ENCODE measurements around the gene PACRG.
"Not testable (repeated sequence)": the region's sequence is repeated elsewhere in the genome, so short reads cannot be mapped to it uniquely, and the experiment has no call there.

Gene PACRG

DNA sequence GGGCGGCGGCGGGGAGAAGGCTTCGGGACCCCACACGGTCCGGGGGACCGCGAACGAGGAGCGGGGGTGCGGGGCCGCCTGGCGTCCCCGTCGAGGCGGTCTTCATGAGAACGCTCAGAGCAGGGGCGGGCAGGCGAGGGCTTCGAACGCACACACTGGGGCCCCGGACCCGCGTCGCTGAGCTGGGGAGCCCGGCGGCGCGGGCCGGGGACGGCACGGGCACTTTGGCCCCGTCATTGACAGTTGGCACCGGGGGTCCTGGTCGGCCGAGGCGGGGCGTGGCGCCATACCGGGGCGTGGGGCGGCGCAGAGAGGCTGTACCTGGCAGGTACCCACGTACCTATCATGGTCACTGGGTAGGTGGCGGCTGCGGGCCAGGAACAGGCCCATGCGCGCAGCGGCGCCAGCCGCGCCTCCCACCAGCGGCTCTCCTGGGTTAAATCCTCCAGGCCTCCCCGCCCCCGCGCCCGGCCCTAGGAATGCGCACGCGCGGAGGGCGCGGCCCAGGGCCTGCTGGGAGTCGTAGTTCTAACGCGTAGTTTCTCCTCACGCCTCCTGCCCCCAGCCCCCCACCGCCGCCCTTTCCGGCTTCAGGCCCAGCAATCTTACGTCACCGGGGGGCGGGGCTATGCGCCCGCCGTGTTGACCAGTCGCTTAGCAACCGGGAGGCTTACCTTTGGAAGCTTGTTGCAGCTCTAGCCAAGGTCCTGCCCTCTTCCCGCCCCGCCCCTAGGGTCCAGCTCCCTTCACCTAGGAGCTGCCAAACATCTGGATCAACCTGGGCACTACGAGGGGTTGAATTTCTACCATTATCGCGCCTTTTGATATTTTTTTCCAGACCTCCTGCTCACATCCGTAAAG, at the start of gene PACRG, which contains the start of gene PRKN:
TSS of gene PACRG (plus strand) at position 653 of the 861 bp plus-strand sequence.
TSS of gene PRKN (minus strand) at position 445 of the 861 bp plus-strand sequence.
- DNase-seq, result peak; percentile 100

DNA sequence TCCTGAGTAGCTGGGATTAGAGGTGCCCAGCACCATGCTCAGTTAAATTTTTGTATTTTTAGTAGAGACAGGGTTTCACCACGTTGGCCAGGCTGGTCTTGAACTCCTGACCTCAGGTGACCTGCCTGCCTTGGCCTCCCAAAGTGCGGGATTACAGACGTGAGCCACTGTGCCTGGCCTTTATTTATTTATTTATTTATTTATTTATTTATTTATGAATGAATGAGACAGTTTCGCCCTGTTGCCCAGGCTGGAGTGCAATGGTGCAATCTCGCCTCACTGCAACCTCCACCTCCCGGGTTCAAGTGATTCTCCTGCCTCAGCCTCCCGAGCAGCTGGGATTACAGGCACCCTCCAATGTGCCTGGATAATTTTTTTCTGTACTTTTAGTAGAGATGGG, 48.9 kb upstream of the PACRG start:
- not testable (repeated sequence) for DNase-seq

DNA sequence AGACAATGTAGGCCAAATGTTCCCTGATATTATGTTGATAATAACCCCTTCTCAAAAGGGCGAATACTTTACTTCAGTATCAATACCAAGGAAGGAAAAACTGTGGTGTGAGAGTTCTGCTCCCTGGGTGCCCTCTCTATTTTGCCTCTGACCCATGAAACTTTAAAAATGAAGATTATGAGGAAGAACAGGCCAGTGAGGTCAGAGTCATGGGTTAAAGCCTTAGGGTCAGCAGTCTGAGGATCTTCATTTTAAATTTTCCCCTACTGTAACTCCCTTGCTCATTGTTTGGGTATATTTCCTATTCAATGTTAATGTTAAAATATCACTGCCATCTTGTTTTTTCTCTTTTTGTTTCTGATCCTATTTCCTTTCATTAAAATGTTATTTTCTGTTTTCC, 48.1 kb upstream of the PACRG start:
- no peak for DNase-seq

DNA sequence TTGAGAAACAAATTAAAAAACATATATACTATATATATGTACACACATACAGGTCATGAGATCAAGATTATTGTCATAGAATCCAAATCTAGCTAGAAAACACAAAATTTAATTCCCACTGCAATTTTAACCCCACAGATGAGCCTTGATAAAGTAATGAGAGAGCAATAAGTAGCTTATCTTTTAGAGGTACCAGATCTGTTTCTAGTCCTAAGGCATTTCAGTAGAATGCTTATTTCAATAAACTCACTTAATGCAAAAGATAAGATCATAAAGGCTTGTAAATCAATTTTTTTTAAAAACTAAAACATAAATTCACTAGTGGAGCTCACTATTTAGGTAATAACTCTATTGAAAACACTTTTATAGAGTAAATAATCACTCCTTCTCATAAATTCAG, 47.4 kb upstream of the PACRG start:
- DNase-seq, result no peak

DNA sequence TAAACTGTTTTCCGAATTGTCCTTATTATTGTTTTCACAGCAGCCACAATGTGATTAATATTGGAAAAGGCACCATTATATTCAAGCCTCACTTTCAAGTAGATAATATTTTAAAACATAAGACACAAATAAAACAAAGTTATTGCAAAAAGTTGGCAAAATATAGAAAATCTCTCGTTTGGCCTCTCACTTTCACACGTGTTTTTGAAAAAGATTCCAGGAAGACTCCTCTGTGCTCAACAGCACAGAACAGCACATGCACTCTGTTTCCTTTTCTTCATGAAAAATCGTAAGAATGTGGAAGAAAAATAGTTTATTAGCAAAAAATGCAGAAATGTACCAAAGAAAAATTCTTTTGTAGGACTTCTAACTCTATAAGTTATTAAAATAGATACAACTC, 46.9 kb upstream of the PACRG start:
- no peak for DNase-seq

DNA sequence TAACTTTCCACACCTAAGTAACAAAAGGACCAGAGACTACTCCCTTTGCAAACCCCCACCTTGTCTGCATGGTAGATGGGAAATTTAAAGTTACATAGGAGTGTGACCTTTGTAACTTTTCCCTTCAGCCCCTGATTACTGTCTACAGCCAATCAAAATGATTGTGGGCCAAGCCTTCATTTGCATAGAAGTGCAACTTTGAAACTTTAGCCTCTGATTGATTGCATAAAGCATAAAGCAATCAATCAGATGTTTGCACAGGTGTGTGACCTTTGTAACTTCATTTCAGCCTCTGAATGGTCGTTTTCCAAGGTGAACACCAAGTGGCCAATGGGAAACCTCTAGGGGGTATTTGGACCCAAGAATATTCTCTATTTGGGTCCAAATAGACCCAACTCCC, 46.3 kb upstream of the PACRG start:
- DNase-seq, result no peak

DNA sequence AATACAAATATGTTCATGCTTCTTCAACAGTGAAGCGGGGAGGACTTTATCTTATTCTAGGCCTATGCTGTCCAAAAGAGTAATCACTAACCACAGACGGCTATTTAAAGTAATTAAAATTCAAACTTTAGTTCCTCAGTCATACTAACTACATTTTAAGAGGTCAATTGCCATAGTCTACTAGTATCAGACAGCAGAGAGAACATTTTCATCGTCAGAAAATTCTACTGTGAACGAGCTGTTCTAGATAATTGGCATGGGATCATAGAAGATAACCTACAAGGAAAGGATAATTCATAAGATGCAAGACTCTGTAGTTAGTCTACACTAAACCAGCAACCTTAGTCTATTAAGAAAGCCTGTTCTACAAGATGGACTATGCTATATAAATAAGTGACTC, 44.6 kb upstream of the PACRG start:
- DNase-seq, result no peak

DNA sequence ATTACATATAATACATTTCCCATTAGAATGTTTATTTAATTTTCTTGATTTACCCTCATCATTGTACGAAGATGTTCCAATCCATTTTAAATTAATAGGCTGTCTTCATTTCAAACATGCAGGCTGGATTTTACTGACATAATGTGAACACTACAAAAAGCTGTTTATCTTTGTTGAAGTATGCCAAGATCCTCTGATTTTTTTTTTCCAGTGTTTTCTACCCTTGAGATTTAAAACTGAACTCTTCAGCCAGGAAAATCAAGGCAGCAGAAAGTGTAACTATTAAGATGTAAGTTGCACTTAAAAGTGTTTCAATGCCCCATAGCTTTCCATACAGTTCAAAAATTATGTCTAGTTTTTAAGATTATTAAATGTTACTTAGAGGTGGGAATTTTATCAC, 43.7 kb upstream of the PACRG start:
- DNase-seq, result no peak

DNA sequence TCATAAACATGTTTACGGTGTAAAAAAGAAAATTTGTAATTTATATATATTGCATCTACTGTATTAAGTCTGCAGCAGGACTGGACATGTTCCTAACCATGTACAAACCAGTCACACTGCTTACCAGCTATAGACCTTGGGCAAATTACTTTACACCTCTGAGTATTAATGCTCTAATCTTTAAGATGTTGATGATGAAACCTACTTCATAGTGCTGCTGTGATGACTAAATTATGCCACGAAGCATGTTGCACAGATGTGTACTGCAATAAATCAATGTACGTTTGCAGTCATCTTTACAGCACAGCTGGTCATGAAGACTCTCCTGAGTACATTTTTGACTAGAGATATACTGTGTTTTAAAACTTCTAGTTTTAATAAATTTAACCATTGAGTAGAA, 42.8 kb upstream of the PACRG start:
- DNase-seq, result no peak

DNA sequence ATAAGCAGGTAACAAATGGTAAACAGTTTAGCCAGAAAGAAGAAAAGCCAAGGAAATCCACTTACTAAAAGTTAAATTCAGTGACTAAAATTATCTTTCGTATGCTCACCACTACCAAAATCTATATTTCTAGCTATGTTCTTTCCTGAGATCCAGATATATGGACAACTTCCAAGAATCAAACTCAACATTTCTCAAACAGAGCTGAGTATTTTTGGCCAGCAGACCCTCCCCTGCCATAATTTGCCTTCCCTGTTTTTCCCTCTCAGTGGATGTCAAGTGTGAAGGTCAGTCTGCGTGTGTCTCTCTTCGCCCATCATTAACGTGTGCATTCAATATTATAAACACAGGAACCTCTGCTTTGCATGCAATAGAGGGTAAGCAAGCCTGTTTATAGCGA, 42.2 kb upstream of the PACRG start:
- DNase-seq, result no peak

DNA sequence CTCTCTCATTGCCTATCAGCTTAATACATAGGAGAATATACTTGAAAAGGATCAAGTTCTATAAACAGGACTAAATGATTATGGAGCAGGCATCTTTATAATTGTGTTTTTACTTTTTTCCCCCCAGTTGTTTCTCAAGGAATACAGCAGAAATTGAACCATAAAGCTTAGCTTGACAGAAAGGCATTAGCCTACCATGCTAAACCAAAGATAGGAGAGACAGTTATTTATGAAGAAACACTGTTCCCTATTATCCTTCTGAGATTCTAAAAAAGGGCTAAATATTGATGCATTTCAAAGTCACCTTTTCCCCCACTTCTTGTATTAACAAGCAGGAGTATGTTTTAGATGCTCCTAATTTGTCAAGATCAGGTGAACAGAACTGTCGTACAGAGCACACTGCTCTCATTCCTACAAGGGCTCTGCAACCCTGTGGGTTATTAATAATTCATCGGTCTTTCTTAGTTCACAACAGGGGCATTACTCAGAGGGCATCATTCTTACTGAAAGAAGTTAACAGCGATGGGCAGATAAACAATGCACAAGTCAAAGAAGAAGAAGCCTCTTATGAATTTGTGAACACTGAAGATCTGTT, 38.9 kb upstream of the PACRG start:
- DNase-seq, result no peak

DNA sequence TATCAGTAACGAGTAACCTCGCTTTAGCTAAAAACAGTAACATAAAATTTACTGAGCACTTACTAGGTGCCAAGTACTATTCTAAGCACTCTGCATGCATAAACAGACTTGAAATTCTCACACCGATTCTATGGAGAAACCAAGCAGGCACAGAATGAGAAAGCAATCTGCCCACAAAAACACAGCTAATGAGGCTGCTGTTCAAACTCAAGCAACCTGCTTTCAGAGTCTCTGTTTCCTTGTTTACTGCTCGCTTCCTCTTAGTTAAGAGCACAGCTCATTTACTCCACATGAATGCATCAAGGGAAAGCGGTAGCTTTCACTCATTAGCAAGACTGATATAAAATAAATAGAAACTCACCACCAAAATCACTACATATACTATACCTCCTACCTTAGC, 37.6 kb upstream of the PACRG start:
- no peak for DNase-seq

DNA sequence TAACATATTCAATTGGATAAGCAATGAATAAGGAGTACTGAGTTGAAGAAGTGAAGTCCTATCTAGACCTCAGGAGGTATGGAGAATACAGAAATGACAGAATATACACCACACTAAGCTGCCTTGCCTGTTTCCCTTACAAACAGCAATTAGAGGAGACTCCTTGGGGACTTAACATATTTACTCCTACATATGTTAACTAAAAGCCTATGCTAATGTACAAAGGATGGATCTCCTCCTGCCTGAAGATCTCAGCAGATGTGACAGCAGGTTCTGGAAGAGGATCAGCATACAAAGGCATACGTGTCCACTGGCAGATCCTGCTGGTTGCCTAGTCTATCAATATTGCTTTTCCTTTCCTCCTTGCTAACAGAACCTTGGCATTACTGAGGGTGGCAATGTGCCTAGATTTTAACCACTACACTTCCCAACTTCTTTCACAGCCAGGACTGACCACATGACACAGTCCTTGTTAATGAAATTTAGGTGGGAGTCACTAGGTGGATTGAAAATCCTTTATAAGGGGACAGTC, 29.8 kb upstream of the PACRG start:
- DNase-seq, result no peak

DNA sequence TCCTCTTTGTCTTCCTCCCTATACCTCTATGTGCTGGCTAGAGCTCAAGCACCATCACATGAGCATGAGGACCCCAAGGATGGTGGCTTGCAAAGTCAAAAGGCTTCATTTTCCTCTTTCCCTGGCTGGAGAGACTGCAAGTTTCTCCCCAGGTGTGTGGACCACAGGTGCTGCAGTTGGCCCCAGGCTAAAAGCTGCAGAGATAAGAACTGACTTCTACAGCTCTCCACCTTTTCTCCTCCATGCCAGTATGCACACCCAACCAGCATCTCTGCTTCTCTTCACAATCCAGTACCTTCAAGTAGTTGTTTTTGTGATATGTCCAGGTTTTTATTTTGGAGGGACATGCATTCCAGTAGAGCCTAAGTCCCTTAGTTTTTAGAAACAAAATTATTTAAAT, 29.3 kb upstream of the PACRG start:
- DNase-seq, result no peak

DNA sequence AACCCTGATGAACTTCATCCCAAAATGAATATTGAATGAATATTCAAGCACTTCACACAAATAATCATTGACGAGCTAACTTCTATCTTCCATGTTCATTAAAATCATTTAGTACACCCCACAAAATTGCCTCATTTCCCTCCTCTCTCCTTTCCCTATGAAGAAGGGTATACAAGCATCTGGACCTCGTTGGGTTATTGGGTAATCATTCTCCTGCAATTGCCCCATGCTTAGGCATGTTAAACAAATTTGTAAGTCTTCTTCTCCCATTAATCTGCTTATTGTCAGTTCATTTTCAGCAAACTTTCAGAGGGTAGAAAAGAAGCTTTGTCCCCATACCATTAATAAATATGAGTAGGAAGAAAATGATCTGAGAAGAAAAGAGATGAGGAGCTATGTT, 27.8 kb upstream of the PACRG start:
- no peak for DNase-seq

DNA sequence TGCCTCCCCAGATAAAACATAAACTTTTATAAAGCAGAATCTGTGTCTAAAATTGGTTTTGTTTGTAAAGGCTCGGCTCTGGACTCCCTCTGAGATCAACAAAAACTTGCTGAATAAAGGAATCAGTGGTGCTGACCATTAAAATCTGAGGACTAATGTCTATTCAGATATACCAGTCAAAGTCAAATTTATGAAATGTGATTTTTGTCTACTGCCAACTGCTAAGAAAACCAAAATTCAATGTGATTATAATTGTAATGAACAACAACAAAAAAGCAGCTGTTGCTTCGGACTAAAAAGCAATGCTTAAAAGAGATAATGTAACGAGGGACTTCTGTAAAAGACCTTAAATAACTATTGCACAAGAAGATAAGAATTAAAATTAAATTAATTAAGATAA, 26.8 kb upstream of the PACRG start:
- no peak for DNase-seq

DNA sequence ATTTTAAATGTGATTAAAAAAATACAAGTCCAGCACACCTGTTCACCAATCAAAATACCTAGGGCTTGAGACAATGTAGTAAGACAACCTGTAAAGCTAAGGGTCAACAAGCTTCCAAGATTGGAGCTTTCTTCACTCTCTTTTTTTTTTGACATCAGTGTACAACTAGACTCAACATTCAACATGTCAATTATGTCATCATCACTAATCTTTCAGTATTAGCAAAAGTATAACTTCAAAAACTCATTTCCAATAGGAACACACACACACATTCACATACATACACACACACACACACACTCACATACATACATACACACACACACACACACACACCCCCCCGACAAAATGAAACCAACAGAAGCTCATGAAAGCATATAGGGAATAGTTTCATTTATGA, 26.2 kb upstream of the PACRG start:
- DNase-seq, result no peak

DNA sequence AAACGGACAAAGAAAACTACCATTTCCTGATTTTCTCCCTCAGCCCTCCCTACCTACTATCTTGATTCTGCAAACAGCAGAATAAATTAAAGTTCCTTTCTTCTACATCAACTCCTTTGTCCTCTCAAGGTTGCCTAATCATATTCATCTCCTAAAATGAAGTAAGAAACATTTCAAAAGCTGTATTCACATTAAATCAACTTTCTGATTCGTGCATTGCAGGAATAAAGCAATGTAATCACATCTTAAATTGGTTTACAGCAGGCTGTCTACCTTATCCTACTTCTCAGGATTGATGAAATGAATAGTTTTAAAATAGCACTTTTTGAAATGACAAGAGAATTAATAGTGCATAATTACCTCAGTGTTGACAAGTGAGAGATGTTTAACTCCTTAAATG, 25.3 kb upstream of the PACRG start:
- DNase-seq, result no peak

DNA sequence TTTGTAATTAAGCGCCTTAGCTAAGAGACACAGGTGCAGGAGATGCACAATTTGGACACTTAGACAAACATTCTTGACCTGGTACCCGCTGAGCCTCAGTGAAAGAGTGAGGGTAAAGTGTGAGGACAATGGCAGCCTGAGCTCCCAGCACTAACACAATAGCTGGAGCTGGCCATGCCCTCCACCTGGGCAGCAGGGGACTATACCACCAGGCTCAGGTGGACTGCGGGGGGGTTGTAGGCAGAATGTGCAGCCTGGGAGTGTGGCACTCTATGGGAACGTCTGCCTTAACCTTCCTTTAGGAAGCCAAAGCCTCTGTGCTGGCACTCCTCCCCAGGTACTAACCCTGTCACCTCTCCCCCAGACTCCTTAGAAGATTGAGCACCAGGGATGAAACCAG, 23.8 kb upstream of the PACRG start:
- DNase-seq, result no peak

DNA sequence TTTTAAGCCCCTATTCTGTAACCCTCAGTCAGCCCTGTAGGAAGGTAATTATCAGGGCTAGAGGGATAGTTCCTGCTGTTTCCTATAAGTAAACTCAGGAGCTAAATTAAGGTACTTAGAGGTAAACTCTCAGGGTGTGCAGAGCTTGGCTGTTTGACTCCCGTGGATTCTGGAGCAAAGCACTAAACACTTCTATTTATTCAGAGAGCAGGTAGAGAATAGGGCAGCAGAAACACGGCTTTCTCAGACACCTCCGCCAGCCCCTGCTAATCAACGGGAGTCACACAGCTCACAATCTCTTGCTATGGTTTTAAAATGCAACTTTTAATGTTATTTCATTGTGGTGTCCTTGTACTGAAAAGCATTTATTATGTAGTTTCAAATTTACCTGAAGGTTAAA, 22.0 kb upstream of the PACRG start:
- peak; percentile 40 for DNase-seq

DNA sequence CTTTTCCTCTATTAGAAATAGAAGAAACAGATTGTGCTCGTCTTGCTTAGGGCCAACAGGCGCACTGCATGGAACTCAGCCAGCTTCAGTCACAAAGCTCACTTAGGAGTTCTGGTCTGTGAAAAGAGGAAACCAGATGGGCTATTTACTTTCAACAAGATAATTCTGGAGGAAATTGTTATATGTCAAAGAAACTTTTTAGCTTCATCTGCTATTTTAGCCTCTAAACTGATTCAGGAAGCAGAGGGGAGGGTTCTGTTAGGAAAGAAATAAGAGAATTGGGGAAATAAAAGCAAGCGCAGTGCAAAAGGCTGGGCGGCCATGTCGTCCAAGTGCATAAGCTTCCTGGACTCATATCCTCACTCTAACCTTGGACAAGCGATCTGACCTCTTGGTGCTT, 21.5 kb upstream of the PACRG start:
- peak; percentile 44 for DNase-seq

DNA sequence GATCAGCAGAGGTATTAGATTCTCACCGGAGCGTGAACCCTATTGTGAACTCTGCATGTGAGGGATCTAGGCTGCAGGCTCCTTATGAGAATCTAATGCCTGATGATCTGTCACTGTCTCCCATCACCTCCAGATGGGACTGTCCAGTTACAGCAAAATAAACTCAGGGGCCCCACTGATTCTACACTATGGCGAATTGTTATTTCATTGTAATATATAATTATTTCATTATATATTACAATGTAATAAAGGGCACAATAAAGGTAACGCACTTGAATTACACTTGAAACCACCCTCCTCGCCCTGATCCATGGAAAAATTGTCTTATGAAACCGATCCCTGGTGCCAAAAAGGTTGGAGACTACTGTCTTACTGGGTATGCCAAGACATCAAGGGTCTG, 18.8 kb upstream of the PACRG start:
- no peak for DNase-seq

DNA sequence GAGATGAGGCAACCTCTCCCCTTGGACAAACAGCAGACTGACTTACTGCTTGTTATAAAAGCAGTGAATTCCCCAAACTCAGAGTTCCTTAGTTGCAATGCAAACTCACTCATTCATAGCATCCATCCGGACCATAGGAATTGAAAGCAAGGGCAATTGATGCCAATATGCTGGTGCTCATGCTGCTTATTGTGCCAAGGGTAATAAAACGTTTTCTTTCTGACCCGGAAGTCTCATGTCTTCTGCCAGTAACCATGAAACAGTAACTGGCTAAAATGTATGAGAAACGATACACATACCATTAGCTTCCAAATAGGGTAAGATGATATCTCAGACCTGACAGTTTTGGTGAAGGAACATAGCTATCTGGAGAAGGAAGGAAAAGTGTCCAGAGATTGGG, 18.3 kb upstream of the PACRG start:
- DNase-seq, result no peak

DNA sequence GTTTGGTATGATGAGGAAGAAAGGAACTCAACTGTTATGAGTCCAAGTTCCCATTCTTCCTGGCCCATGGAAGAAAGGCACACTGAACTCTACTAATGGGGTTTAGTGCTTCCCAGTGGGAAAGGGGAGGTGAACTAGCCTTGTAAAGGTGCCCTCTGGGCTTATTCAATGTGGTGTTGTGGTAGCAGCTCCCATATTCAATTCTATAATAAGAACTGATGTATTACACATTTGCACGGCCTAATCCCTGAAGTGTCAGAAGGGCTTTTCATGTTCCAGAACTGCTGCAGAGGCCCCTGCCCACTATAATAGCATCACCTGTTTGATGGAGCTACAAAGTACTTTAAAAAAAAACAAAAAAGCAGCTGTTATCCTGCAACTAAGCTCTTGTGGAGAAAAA, 17.4 kb upstream of the PACRG start:
- DNase-seq, result no peak

DNA sequence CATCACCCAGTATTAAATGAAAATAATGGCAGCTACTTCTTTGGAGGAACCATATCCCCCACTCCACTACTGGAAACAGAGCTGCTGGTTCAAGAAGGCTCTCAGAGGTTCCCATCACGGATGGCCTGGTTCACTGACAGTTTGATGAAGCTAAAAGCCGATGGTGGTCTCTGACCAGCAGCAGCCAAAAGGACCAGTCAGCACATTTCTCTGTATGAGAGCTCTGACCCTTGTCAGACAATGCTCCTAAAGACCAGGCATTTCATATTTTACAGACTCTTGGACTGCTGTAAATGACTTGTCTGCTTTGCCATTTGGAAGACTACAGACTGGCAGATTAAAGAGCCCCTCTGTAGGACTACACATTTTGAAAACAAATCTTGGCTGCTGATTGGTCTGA, 16.8 kb upstream of the PACRG start:
- no peak for DNase-seq

Measured in NCI-H1092 treated with DMSO at 0.1 percent for 48 hours (cell line).